Body of pancreas (tissue), 4 donors: ENCODE results near the gene VPS41. TPM values are rescaled to one million over a fixed set of nuclear protein-coding genes. Genes with fewer than 3 reads are reported as not detected.

Experiments
- ATAC-seq: fragments of 150-250 bp; one replicate; pipeline ENCODE4 v1.9.1; 2016
- DNase-seq, 4 donors: peaks; one replicate each; pipeline ENCODE4 v3.0.0-alpha.2; 2019
- H3K27ac ChIP-seq, 4 donors: fragments of 200-600 bp; sonication (generic); 1 replicate in 3 of 4; 2 replicates in 1 of 4; pipeline versions ENCODE4 v1.5.1 to v1.6.1; 2016 to 2019; ENCODE audit warnings: mild to moderate bottlenecking in 1 of 4, mixed read lengths in 1 of 4, moderate library complexity in 1 of 4
- H3K27me3 ChIP-seq, 2 donors: fragments of 200-600 bp; sonication (generic); one replicate each; pipeline ENCODE4 v1.6.0; 2016; ENCODE audit warnings: mild to moderate bottlenecking in 1 of 2
- H3K36me3 ChIP-seq, 2 donors: fragments of 200-600 bp; sonication (generic); replicated peaks in 1 of 2; 2 replicates each; pipeline ENCODE4 v1.5.1; 2016; ENCODE audit warnings: low read depth in 2 of 2; ENCODE audit not compliant: insufficient read depth in 1 of 2
- H3K4me1 ChIP-seq: fragments of 200-600 bp; sonication (generic); one replicate; pipeline ENCODE4 v1.6.0; 2016
- H3K4me3 ChIP-seq, 2 donors: fragments of 200-600 bp; sonication (generic); 1 replicate in 1 of 2; 2 replicates in 1 of 2; pipeline ENCODE4 v1.5.1; 2016 to 2019
- H3K9me3 ChIP-seq, 3 donors: fragments of 200-600 bp; sonication (generic); 1 replicate in 2 of 3; 2 replicates in 1 of 3; pipeline ENCODE4 v1.5.1; 2016
- CTCF ChIP-seq, 7 experiments: fragments of 450-650 bp in 4 of 7; fragments of 200-600 bp in 3 of 7; sonication (generic) in 3 of 7; IDR thresholded peaks; one replicate each; pipeline ENCODE4 v1.5.1; 2016 to 2019; ENCODE audit warnings: antibody characterized with exemption in 7 of 7
- POLR2A ChIP-seq, 3 donors: fragments of 450-650 bp; IDR thresholded peaks; one replicate each; pipeline ENCODE4 v1.6.1; 2016; ENCODE audit warnings: antibody characterized with exemption in 3 of 3, mild to moderate bottlenecking in 2 of 3
- WGBS, 2 donors: methylation state at CpG; one replicate each; pipeline ENCODE4 v1.1.5; 2017; 5-methylcytosine and 5-hydroxymethylcytosine counted together
- intact Hi-C: fragments of 100-400 bp; cut with DNase I; formaldehyde crosslinking; loops from one replicate; pipeline ENCODE4 v1.15.1; 2023
- total RNA-seq, 2 donors: library from RNA; depleted of rRNA; stranded (reverse); fragments of >200 nt; gene quantifications; one replicate each; pipeline ENCODE4 v1.1.0, GENCODE V29; 2016

VPS41 gene
- total RNA-seq, 2 donors from 2014 or later = 18.1 to 53.2 TPM

GRCh38 chr7:38886265-38886664, 22.7 kb downstream of the VPS41 start:
- 90 to 97% methylated on average over 10 of the region's 10 CpGs for WGBS, 2 donors

GRCh38 chr7:38883706-38884105, 25.3 kb downstream of the VPS41 start:
- no peak overlapping the region for H3K4me3 ChIP-seq
- ATAC-seq = no peak
- WGBS, 2 donors = 97 to 98% methylated on average over 1 of the region's 1 CpG

More at GRCh38 chr7:38886265-38886664, 22.7 kb downstream of the VPS41 start:
- H3K27ac ChIP-seq = no peak overlapping the region
- H3K4me1 ChIP-seq = no peaks in the 10 kb centered on the region
- H3K4me3 ChIP-seq = no peak overlapping the region
- intact Hi-C loops = no loop called here
- TF ChIP-seq CTCF (IDR thresholded peaks at IDR 0.05) (no peak), POLR2A (IDR thresholded peaks at IDR 0.05) (no peak)
- no peak for DNase-seq
- ATAC-seq = no peak
- H3K9me3 ChIP-seq = no peaks in the 10 kb centered on the region
- no peaks in the 10 kb centered on the region for H3K27me3 ChIP-seq
- no peaks in the 10 kb centered on the region for H3K36me3 ChIP-seq

GRCh38 chr7:38881947-38882684, 26.9 kb downstream of the VPS41 start:
- Histone ChIP-seq H3K9me3 (no peaks in the 10 kb centered on the region), H3K27ac (no peak overlapping the region), H3K27me3 (no peaks in the 10 kb centered on the region), H3K4me1 (peaks cover under 1% of the 10 kb centered on the region), H3K36me3 (no peaks in the 10 kb centered on the region), H3K4me3 (no peak overlapping the region)
- DNase-seq (no peak), ATAC-seq (no peak)
- intact Hi-C loops = no loop called here
- WGBS, 2 donors = 50 to 100% methylated on average over 2 of the region's 2 CpGs
- TF ChIP-seq POLR2A (IDR thresholded peaks at IDR 0.05) (no peak), CTCF (IDR thresholded peaks at IDR 0.05) (no peak)

More at GRCh38 chr7:38883706-38884105, 25.3 kb downstream of the VPS41 start:
- intact Hi-C loops = no loop called here
- no peaks in the 10 kb centered on the region for H3K36me3 ChIP-seq
- no peak for DNase-seq
- TF ChIP-seq CTCF (IDR thresholded peaks at IDR 0.05) = no peak
- TF ChIP-seq POLR2A (IDR thresholded peaks at IDR 0.05) = no peak
- no peaks in the 10 kb centered on the region for H3K9me3 ChIP-seq
- no peaks in the 10 kb centered on the region for H3K27me3 ChIP-seq
- H3K4me1 ChIP-seq = no peaks in the 10 kb centered on the region
- H3K27ac ChIP-seq = no peak overlapping the region

- TF ChIP-seq CTCF (IDR thresholded peaks at IDR 0.05) = no peak
- no peak for TF ChIP-seq POLR2A (IDR thresholded peaks at IDR 0.05)
- Histone ChIP-seq H3K27me3 (no peaks in the 10 kb centered on the region), H3K36me3 (no peaks in the 10 kb centered on the region), H3K9me3 (no peaks in the 10 kb centered on the region), H3K27ac (no peak overlapping the region), H3K4me3 (no peak overlapping the region), H3K4me1 (peaks cover 7% of the 10 kb centered on the region)
- no peak for DNase-seq
- no peak for ATAC-seq
- intact Hi-C loops = no loop called here
- WGBS, 2 donors = 91 to 94% methylated on average over 3 of the region's 3 CpGs
Observed at GRCh38 chr7:38881015-38881414, 28.0 kb downstream of the VPS41 start.

GRCh38 chr7:38880454-38880853, 28.5 kb downstream of the VPS41 start:
- Histone ChIP-seq H3K4me3 (no peak overlapping the region), H3K9me3 (no peaks in the 10 kb centered on the region), H3K4me1 (peaks cover 7% of the 10 kb centered on the region), H3K36me3 (no peaks in the 10 kb centered on the region), H3K27ac (no peak overlapping the region), H3K27me3 (no peaks in the 10 kb centered on the region)
- intact Hi-C loops = no loop called here
- DNase-seq = no peak
- WGBS, 2 donors = 84 to 88% methylated on average over 3 of the region's 3 CpGs
- no peak for TF ChIP-seq CTCF (IDR thresholded peaks at IDR 0.05)
- TF ChIP-seq POLR2A (IDR thresholded peaks at IDR 0.05) = no peak
- ATAC-seq = no peak
